ENCODE results near the gene FALEC.
"Not testable (repeated sequence)": the region's sequence is repeated elsewhere in the genome, so short reads cannot be mapped to it uniquely, and the experiment has no call there.

Gene FALEC

GRCh38 chr1:150576794-150577556, 61.4 kb downstream of the FALEC start:
- no peak for DNase-seq

DNA sequence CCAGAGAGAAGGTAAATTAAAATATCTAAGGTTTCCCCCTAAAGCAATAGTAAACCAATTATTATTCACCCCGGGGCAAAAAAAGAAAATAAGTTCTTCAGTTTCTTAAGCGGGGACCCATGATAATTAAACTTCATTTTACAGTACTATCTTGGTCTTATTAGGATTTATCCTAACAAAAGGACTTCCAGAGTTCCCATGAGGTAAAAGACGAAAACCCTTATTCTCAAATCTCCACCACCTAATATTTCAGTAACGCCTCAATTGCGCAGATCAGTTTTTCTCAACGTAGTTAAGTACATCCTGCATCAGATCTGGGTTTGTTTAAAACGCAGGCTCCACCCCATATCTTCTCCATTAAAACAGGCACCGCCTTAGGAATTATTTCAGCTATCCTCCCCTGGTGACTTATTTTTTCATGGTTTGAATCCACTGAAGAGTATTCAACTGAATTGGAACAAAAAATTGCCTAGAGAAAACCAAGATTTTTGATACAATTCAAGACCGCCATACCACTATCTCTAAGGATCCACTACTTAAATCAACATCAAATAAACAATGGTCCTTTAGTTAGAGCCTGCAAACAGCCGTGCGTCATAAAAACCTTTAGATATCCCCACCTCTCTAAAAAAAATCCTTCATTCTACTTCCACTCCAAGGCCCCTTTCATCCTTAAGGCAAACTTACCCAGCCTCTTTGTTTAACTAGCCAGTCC, 62.2 kb downstream of the FALEC start:
- DNase-seq: no peak

- DNase-seq: peak; percentile 38
Measured at GRCh38 chr1:150578272-150579109, 62.9 kb downstream of the FALEC start.

DNA sequence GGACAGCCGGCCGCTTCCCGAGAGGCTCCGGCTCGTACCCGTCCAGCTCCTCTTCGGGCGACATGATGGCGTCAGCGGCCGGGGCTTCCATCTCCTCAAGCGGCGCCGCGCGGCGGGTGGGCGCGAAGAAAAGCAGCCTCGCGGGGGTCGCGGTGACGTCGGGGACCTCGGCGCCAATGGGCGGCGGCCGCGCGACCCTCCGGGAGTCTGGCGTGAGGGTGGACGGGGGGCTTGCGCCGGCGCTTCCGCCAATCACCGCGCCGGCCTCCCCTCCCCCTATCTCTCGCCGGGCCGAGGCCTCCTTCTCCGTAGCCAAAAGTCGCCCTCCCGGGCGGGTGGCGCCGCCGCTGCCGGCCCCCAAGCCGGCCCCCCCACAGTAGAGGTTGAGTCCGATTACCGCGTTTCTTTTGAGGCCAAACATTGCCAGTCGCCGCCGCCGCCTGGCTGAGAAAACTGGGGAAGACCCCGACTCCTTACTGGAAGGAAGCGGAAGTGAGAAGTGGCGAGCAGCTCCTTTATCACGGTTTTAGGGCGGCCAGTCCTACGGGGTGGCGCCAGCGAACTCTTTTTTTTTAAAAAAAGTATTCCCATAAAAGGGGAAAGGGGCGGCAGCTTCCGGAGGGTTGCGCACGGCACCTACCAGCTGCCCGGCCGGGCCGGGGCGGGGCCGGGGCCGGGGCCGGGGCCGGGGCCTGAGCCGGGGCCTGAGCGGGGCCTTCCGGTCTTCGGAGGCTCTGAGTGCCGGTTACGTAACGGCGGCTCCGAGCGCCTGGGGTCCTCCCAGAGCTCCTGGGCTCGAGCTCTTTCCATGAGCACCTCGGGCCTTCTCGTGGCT, 63.8 kb downstream of the FALEC start, which contains the start of gene MCL1:
TSS of gene MCL1 (minus strand) at position 501 of the 835 bp plus-strand sequence. CDS start at position 421, 80 bp downstream.
- DNase-seq: peak; percentile 98

- no peak for DNase-seq
Measured at GRCh38 chr1:150579945-150580642, 64.5 kb downstream of the FALEC start.

DNA sequence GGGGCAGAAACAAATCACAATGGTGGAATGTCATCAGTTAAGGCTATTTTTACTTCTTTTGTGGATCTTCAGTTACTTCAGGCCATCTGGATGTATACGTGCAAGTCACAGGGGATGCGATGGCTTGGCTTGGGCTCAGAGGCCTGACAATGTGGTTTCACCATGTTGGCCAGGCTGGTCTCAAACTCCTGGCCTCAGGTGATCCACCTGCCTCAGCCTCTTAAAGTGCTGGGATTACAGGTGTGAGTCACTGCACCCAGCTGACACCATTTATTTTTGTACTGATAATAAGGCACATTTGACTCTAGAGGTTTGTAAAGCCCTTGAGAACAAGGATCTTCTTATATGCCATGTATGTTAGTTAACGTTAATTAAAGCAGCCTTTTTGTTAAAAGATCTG, 65.4 kb downstream of the FALEC start:
- not testable (repeated sequence) for DNase-seq

DNA sequence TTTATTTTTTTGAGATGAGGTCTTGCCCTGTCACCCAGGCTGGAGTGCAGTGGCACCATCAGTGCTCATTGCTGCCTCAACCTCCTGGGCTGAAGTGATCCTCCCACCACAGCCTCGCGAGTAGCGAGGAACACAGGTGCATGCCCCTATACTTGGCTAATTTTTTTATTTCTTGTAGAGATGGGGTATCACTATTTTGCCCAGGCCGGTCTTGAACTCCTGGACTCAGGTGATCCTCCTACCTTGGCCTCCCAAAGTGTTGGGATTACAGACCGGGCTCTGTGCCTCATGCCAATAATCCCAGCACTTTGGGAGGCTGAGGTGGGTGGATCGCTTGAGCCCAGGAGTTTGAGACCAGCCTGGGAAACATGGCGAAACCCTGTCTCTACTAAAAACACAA, 65.9 kb downstream of the FALEC start:
- not testable (repeated sequence) for DNase-seq

- not testable (repeated sequence) for DNase-seq
Measured at GRCh38 chr1:150581962-150582361, 66.4 kb downstream of the FALEC start.

DNA sequence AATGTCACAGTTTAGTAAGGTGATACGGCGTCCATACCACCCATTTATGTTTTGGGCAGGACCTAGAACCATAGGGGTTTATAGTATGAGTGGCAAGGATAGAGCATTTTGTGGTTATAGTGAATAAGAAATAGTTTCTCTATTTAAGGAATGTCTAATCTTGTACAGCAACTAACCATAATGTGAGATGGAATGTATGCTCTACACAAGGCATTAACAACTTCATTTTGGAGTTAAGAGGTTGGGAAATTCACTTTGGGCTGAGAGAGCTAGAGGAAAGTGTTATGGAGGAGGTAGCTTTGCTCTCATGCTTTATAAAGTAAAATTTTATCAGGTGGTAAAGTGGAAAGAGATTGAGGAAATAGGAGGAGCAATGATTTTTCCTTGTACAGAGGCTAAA, 66.8 kb downstream of the FALEC start:
- DNase-seq: no peak
